A549 (cell line): ENCODE data around the gene IFFO2.

Experiments used
- POLR2A ChIP-seq: IDR thresholded peaks from 2 replicates; pipeline ENCODE4 v1.6.1; 2012; ENCODE audit warnings: mild to moderate bottlenecking, low read length
- RAD21 ChIP-seq, 2 experiments: fragments of >200 bp in 1 of 2; sonication (Bioruptor Twin) in 1 of 2; formaldehyde crosslinking in 1 of 2; IDR thresholded peaks in 1 of 2; conservative IDR thresholded peaks in 1 of 2; 2 replicates in 1 of 2; 3 replicates in 1 of 2; pipeline ENCODE4 v1.6.1; 2012 to 2018; ENCODE audit warnings: inconsistent platforms in 1 of 2
- REST ChIP-seq: fragments of 200-600 bp; sonication (generic); IDR thresholded peaks from 2 replicates; pipeline ENCODE4 v1.6.1; 2016; ENCODE audit warnings: antibody characterized with exemption, mild to moderate bottlenecking, moderate library complexity
- SMC3 ChIP-seq: fragments of >200 bp; sonication (Bioruptor Twin); formaldehyde crosslinking; IDR thresholded peaks from 3 replicates; pipeline ENCODE4 v1.6.1; 2018; ENCODE audit warnings: inconsistent platforms
- TF ChIP-seq, protein P1 (sequence below): fragments of >200 bp; sonication (Bioruptor Twin); formaldehyde crosslinking; IDR thresholded peaks from 3 replicates; pipeline ENCODE4 v1.5.1; 2016
- TF ChIP-seq, protein P2 (sequence below): fragments of >200 bp; sonication (Bioruptor Twin); formaldehyde crosslinking; IDR thresholded peaks from 3 replicates; pipeline ENCODE4 v1.6.1; 2016

DNA sequence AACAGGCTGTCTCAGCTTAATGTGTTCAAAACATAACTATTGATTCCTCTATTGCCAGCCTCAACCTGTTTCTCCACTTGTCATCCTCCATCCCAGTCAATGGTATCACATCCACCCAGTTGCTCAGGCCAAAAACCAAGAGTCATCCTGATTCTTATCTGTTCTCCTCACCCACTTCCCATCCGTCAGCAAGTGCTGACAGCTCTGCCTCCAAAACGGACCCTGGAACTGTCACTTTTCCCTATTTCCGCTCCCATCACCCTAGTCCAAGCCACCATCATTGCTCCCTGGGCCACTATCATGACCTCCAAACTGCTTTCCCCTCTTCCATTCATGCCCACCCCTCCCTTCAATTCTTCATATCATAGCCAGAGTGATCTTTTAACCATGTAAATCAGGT is 36.2 kb upstream of the IFFO2 start:
- no peak for TF ChIP-seq POLR2A
- TF ChIP-seq, protein P1, sequence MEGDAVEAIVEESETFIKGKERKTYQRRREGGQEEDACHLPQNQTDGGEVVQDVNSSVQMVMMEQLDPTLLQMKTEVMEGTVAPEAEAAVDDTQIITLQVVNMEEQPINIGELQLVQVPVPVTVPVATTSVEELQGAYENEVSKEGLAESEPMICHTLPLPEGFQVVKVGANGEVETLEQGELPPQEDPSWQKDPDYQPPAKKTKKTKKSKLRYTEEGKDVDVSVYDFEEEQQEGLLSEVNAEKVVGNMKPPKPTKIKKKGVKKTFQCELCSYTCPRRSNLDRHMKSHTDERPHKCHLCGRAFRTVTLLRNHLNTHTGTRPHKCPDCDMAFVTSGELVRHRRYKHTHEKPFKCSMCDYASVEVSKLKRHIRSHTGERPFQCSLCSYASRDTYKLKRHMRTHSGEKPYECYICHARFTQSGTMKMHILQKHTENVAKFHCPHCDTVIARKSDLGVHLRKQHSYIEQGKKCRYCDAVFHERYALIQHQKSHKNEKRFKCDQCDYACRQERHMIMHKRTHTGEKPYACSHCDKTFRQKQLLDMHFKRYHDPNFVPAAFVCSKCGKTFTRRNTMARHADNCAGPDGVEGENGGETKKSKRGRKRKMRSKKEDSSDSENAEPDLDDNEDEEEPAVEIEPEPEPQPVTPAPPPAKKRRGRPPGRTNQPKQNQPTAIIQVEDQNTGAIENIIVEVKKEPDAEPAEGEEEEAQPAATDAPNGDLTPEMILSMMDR: no peak
- no peak for TF ChIP-seq REST
- TF ChIP-seq SMC3: no peak
- TF ChIP-seq, protein P2, sequence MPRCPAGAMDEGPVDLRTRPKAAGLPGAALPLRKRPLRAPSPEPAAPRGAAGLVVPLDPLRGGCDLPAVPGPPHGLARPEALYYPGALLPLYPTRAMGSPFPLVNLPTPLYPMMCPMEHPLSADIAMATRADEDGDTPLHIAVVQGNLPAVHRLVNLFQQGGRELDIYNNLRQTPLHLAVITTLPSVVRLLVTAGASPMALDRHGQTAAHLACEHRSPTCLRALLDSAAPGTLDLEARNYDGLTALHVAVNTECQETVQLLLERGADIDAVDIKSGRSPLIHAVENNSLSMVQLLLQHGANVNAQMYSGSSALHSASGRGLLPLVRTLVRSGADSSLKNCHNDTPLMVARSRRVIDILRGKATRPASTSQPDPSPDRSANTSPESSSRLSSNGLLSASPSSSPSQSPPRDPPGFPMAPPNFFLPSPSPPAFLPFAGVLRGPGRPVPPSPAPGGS: no peak
- no peak for TF ChIP-seq RAD21 (conservative IDR thresholded peaks at IDR 0.05 in 1 of 2, IDR thresholded peaks at IDR 0.05 in 1 of 2)
